GM21515 (cell line): ENCODE results near the gene BACH2.

ENCODE experiments used
- ATAC-seq: cut with Tn5 transposase; IDR thresholded peaks from one replicate; pipeline ENCODE4 v1.9.1; 2021; ENCODE audit not compliant: unreplicated experiment

Gene BACH2

GRCh38 chr6:89951574-89952104 is 345.0 kb downstream of the BACH2 start:
- ATAC-seq: no peak

DNA sequence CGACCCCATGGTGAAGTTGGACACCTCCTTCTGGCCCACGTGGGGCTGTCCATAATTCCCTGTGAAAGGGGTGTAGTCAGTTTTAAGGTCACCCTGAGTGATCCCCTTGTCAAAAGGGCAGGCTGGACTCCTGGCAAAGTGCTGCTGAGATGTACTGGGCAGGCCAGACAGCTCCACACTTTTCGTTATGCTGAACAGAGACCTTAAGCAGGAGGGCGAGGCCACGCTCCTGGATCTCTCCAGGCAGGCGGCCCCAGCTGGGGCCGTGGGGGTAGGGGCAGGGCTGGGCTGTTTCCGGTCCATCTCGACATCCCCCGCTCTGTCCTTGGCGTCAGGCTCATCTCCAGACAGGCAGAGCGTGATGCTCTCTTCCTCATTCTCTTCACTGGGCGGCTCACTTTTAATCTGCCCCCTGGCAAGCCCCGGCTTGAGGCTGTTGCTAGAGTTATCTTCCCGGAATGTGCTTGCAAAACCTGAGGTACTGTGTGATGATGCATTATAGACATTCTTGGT is 345.7 kb downstream of the BACH2 start:
- no peak for ATAC-seq

GRCh38 chr6:89950446-89950845 is 346.2 kb downstream of the BACH2 start:
- no peak for ATAC-seq

- ATAC-seq: no peak
Measured at GRCh38 chr6:89948876-89949275, 347.8 kb downstream of the BACH2 start.

DNA sequence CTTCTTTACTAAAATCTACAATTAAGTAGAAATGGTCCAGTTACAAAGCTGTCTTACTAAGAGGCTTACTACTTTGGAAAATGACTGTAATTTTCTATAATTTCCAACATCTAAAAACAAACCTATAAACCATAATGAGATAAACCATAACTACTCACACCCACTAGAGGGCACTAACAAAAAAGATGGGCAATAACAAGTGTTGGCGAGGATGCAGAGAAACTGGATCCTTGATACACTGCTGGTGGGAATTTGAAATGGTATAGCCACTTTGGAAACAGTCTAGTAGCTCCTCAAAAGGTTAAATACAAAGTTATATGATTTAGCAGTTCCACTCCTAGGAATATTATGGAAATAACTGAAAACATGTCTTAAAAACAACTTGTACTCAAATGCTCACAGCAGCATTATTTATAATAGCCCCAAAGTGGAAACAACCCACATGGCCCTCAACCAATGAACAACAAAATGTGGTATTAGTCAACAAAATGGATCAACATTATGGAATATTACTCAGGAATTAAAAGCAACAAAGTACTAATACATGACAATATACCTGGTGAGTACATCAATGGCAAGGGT is 351.7 kb downstream of the BACH2 start:
- no peak for ATAC-seq

- ATAC-seq: no peak
Measured at GRCh38 chr6:89944181-89944755, 352.4 kb downstream of the BACH2 start.

GRCh38 chr6:89942601-89943000 is 354.0 kb downstream of the BACH2 start:
- ATAC-seq: no peak

- no peak for ATAC-seq
Measured at GRCh38 chr6:89941763-89942497, 354.7 kb downstream of the BACH2 start.

- ATAC-seq: no peak
Measured at GRCh38 chr6:89941031-89941762, 355.4 kb downstream of the BACH2 start.

- peak; percentile 89 for ATAC-seq
Measured at GRCh38 chr6:89940225-89941027, 356.2 kb downstream of the BACH2 start.

DNA sequence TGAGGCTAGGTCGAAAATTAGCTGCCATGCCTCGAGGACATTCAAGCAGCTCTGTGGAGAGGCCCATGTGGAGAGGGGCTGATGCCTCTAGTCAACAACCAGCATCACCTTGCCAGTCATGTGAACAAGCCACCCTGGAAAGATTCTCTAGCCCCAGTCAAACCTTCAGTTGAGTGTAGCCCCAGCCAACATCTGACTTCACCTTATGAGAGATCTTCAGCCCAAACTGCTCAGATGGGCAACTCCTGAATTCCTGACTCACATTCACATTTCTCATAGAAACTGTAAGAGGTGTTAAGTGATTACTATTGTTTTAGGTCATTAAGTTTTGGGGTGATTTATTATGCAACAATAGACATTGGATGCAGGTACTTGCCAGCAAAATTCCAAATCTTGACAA is 357.5 kb downstream of the BACH2 start:
- ATAC-seq: no peak

- no peak for ATAC-seq
Measured at GRCh38 chr6:89938014-89938413, 358.6 kb downstream of the BACH2 start.

GRCh38 chr6:89936177-89936576 is 360.5 kb downstream of the BACH2 start:
- ATAC-seq: no peak

- no peak for ATAC-seq
Measured at GRCh38 chr6:89934685-89935366, 361.8 kb downstream of the BACH2 start.

DNA sequence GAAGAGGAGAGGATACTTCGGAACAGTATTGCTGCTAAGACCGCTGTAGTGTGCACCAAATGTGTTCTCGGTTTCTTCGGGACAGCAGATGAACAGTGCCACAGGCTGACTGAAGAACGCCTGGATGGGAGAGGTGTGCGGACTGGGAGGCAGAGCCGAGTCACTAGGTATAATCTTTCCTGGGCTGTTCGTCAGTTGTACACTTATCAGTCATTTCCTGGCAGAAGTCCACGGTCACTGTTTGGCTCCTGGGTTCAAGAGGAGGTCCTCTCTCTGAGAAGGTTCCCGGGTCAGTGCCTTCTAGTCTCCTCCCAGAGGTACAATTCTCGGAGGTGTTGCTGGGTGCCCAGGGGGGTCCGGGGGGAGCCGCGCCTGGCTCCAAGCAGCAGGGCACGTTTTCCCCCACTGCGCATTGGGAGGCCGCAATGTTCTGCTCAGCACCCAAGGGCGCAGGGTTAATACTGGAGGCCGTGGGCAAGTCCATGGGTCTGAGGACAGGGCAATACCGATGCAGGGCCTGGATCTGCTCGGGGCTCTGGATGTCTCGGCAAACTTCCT is 364.3 kb downstream of the BACH2 start:
- no peak for ATAC-seq

DNA sequence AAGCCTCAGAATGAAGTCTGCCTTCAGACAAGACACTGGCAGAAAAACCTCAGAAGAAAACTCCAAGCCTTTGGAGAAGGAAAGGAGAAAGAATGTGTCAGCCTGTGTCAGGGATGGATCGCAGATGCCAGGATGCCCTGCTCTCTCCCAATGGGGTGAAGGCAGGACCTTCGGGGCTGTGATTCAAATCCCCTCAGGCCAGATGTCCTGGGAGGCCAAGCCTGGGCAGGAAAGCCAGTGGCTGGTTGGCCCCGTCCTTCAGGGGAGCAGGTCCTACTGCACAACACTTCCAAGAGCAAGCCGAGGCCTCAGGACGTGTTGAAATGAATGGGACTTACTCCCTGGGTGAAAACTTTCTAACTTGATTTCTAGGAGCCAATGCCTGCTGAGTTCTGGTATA is 365.9 kb downstream of the BACH2 start:
- no peak for ATAC-seq

GRCh38 chr6:89928604-89929003 is 368.0 kb downstream of the BACH2 start:
- no peak for ATAC-seq

GRCh38 chr6:89927791-89928550 is 368.7 kb downstream of the BACH2 start:
- no peak for ATAC-seq

- ATAC-seq: no peak
Measured at GRCh38 chr6:89927264-89927663, 369.4 kb downstream of the BACH2 start.
